GM23248 (cell line): ENCODE results near the gene SERPINE3. TPM values are rescaled to one million over a fixed set of nuclear protein-coding genes. Genes with fewer than 3 reads are reported as not detected.

Experiments
- DNase-seq: peaks from one replicate; pipeline ENCODE4 v3.0.0-alpha.2; 2015
- H2AFZ ChIP-seq: fragments of 200-600 bp; sonication (generic); 2 replicates; pipeline ENCODE4 v1.6.1; 2016; ENCODE audit warnings: antibody characterized with exemption
- H3F3A ChIP-seq: fragments of 200-600 bp; sonication (generic); 2 replicates; pipeline ENCODE4 v1.6.1; 2016; ENCODE audit warnings: mild to moderate bottlenecking, antibody characterized with exemption, mixed run types; ENCODE audit not compliant: insufficient read depth
- H3K27ac ChIP-seq: fragments of 200-600 bp; sonication (generic); 2 replicates; pipeline ENCODE4 v1.5.1; 2016; ENCODE audit warnings: mild to moderate bottlenecking
- H3K27me3 ChIP-seq: fragments of 200-600 bp; sonication (generic); replicated peaks from 2 replicates; pipeline ENCODE4 v1.6.1; 2016; ENCODE audit warnings: mild to moderate bottlenecking; ENCODE audit not compliant: insufficient read depth
- H3K36me3 ChIP-seq: fragments of 200-600 bp; sonication (generic); 2 replicates; pipeline ENCODE4 v1.6.1; 2016; ENCODE audit warnings: low read depth, mild to moderate bottlenecking
- H3K4me1 ChIP-seq: fragments of 200-600 bp; sonication (generic); 2 replicates; pipeline ENCODE4 v1.6.1; 2016; ENCODE audit warnings: mild to moderate bottlenecking; ENCODE audit not compliant: insufficient read depth
- H3K4me2 ChIP-seq: fragments of 200-600 bp; sonication (generic); one replicate; pipeline ENCODE4 v1.6.1; 2016; ENCODE audit warnings: mild to moderate bottlenecking; ENCODE audit not compliant: unreplicated experiment
- H3K4me3 ChIP-seq: fragments of 200-600 bp; sonication (generic); 2 replicates; pipeline ENCODE4 v1.5.1; 2016; ENCODE audit warnings: mild to moderate bottlenecking
- H3K79me2 ChIP-seq: fragments of 200-600 bp; sonication (generic); 2 replicates; pipeline ENCODE4 v1.6.1; 2016; ENCODE audit warnings: mild to moderate bottlenecking; ENCODE audit not compliant: insufficient read depth
- H3K9ac ChIP-seq: fragments of 200-600 bp; sonication (generic); 2 replicates; pipeline ENCODE4 v1.6.1; 2016; ENCODE audit warnings: mild to moderate bottlenecking
- H3K9me2 ChIP-seq: fragments of 200-600 bp; sonication (generic); 2 replicates; pipeline ENCODE4 v1.6.1; 2016; ENCODE audit warnings: mixed run types, mild to moderate bottlenecking, moderate library complexity; ENCODE audit not compliant: insufficient read depth
- H3K9me3 ChIP-seq: fragments of 200-600 bp; sonication (generic); one replicate; pipeline ENCODE4 v1.6.1; 2017; ENCODE audit warnings: low read depth
- H4K20me1 ChIP-seq: fragments of 200-600 bp; sonication (generic); 2 replicates; pipeline ENCODE4 v1.6.0; 2016; ENCODE audit not compliant: insufficient read depth
- EZH2 ChIP-seq: fragments of 200-600 bp; sonication (generic); IDR thresholded peaks from 2 replicates; pipeline ENCODE4 v1.6.1; 2018; ENCODE audit warnings: antibody characterized with exemption, mild to moderate bottlenecking; ENCODE audit not compliant: insufficient read depth, poor library complexity, severe bottlenecking
- EZH2phosphoT487 ChIP-seq: fragments of 200-600 bp; sonication (generic); IDR thresholded peaks from 2 replicates; pipeline ENCODE4 v1.6.1; 2018; ENCODE audit warnings: antibody characterized with exemption, moderate library complexity, mild to moderate bottlenecking, low read depth; ENCODE audit not compliant: insufficient read depth
- WGBS, 2 experiments: methylation state at CpG; one replicate each; pipeline ENCODE4 v1.1.6; 2015 to 2017; ENCODE audit warnings: low lambda C conversion rate in 2 of 2, low coverage in 1 of 2; ENCODE audit errors: missing lambda C conversion rate in 2 of 2; 5-methylcytosine and 5-hydroxymethylcytosine counted together
- in situ Hi-C: fragments of 300-500 bp; cut with MboI; formaldehyde crosslinking; loops from 2 replicates; pipeline ENCODE4 v1.15.0; 2020
- polyA plus RNA-seq: library from polyadenylated mRNA; unstranded; fragments of >200 nt; fragmentation: Nextera tagmentation; extraction: Ambion mirVana; gene quantifications from 2 replicates; pipeline ENCODE4 v1.2.1, GENCODE V29; 2016
- total RNA-seq: library from RNA; depleted of rRNA; stranded (reverse); fragments of >200 nt; shearing (Covaris generic); gene quantifications from 2 replicates; pipeline ENCODE4 v1.2.3, GENCODE V29; 2014; rRNA removed

Gene SERPINE3
- total RNA-seq = not detected in 2 replicates
- 0.21 TPM in 1 of 2 replicates, not detected in the other for polyA plus RNA-seq

DNA sequence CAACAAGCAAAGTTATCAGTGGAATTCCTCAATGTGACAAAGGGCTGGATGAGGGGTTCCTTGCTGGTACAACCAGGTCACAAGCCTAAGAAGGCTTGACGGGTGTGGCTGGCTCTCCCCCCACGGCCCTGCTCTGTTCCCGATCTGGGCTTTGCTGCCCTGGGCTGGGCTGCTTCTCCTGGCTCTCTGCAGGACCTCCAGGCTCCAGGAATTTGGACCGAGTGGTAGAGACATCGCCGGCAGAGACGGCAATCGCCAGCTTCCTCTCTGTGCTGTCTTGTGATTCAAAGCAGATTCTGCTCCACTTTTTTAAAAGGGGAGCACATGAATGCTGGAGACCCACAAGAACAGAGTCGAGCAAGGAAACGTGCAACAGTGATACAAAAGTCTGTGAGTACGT lies at the start of gene SERPINE3:
TSS of gene SERPINE3 (plus strand) at position 338 of the 400 bp plus-strand sequence. CDS start 1,401 bp downstream, outside the sequence.
- Histone ChIP-seq H3K4me2 (no peak within 1 kb of the TSS), H3K9me2 (no peaks in the 10 kb centered on the region), H3K27me3 (no peaks in the 10 kb centered on the region), H3K4me3 (no peak within 1 kb of the TSS), H3K36me3 (no peaks in the 10 kb centered on the region), H3K9me3 (no peaks in the 10 kb centered on the region), H3K9ac (no peak within 1 kb of the TSS), H2AFZ (no peak within 1 kb of the TSS), H3F3A (peaks cover 10% of the 10 kb centered on the region), H4K20me1 (no peaks in the 10 kb centered on the region), H3K79me2 (no peaks in the 10 kb centered on the region), H3K27ac (no peak within 1 kb of the TSS), H3K4me1 (peaks cover 23% of the 10 kb centered on the region)
- DNase-seq = no peak
- in situ Hi-C loops = no loop called here
- TF ChIP-seq EZH2phosphoT487 (no peak), EZH2 (no peak)
- WGBS, 2 experiments = 41 to 47% methylated on average over 11 of the region's 11 CpGs

DNA sequence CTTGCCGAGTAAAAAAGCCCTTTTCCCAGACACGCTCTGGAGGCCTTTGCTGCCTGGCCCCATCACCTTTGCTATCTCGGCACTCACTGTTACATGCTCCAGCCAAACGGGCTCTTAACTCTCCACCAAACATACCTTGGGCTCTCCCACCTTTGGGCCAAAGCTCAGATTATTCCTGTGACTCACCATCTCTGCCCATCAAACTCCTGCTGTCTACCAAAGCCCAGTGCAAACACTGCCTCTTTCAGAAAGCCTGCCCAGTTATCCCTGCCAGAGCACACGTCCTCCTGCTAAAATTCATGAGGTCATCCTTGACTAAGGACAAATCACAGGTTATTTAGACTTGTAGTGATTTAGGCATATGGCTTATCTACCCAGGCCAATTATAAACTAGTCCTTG lies 48.1 kb upstream of the SERPINE3 start:
- Histone ChIP-seq H4K20me1 (no peaks in the 10 kb centered on the region), H3K4me2 (no peak overlapping the region), H3K4me1 (peaks cover 9% of the 10 kb centered on the region), H3K9me2 (no peaks in the 10 kb centered on the region), H3K9ac (no peak overlapping the region), H2AFZ (no peak overlapping the region), H3K79me2 (no peaks in the 10 kb centered on the region), H3K9me3 (no peaks in the 10 kb centered on the region), H3K27me3 (peaks cover 6% of the 10 kb centered on the region; the same call in 1 of the 2 replicates), H3K4me3 (no peak overlapping the region), H3K27ac (no peak overlapping the region), H3F3A (no peaks in the 10 kb centered on the region), H3K36me3 (no peaks in the 10 kb centered on the region)
- TF ChIP-seq EZH2 (no peak), EZH2phosphoT487 (no peak)
- peak; percentile 39 for DNase-seq
- in situ Hi-C loops = no loop called here
- 65 to 69% methylated on average over 5 of the region's 5 CpGs for WGBS, 2 experiments

DNA sequence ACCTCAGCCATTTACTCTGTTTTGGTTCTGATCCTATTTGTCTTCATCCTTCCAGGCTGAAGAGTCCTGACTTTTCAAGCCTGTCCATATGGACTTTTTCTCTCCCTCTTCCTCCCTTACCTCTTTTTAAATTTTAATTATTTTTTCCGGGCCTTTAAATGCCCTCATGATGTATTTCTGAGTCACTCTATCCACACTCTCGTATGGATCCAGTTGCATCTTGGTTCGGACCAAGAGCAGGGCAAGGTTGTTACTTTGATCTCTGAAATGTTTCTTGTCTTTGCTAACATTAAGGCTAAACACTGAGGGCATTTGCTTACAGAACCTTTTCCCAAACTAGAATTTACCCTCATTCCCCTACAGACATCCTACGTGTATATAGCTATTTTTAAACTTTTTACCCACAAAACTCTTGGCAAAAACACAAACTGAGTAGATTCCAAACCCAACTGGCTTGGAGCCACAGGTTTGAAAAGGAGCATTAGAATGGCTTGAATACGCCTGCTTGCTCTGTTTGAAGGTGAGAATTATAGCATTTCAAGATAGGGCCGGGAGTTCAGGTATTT lies 47.4 kb upstream of the SERPINE3 start:
- TF ChIP-seq EZH2phosphoT487 (no peak), EZH2 (no peak)
- H3K4me1 ChIP-seq = peaks cover 9% of the 10 kb centered on the region
- in situ Hi-C loops = no loop called here
- no peaks in the 10 kb centered on the region for H3K9me2 ChIP-seq
- WGBS, 2 experiments = 59 to 65% methylated on average over 6 of the region's 6 CpGs
- DNase-seq = peak; percentile 15
- H3K27ac ChIP-seq = no peak overlapping the region
- no peaks in the 10 kb centered on the region for H3K9me3 ChIP-seq
- H2AFZ ChIP-seq = no peak overlapping the region
- no peak overlapping the region for H3K4me3 ChIP-seq
- no peaks in the 10 kb centered on the region for H3F3A ChIP-seq
- H3K27me3 ChIP-seq = peaks cover 8% of the 10 kb centered on the region; the same call in 1 of the 2 replicates
- H3K79me2 ChIP-seq = no peaks in the 10 kb centered on the region
- H3K4me2 ChIP-seq = no peak overlapping the region
- no peaks in the 10 kb centered on the region for H3K36me3 ChIP-seq
- no peak overlapping the region for H3K9ac ChIP-seq
- no peaks in the 10 kb centered on the region for H4K20me1 ChIP-seq

DNA sequence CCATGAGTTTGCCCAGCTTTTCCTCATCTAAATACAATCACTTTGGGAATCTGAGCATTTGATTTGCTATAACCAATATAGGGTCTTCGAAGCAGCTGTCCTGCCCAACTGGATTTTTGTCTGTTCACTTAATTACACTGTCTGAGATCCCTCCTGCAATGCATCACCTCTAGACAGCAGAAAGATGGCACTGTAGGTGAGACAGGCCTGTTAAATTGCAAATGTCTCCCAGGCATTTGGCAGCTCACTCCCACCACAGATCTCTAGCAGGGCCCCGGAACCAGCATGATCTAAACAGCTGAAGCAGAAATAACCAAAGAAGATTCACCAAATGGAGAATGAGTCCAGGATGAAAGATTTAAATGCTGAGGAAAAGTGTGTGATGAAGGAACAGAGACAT lies 41.9 kb upstream of the SERPINE3 start:
- 67 to 72% methylated on average over 2 of the region's 2 CpGs for WGBS, 2 experiments
- in situ Hi-C loops = no loop called here
- Histone ChIP-seq H3K36me3 (no peaks in the 10 kb centered on the region), H2AFZ (no peak overlapping the region), H3K79me2 (no peaks in the 10 kb centered on the region), H3K9me2 (no peaks in the 10 kb centered on the region), H3K9ac (no peak overlapping the region), H3K27me3 (0 out of 2 replicates have a peak, but pooled peaks cover 3% of the 10 kb centered on the region), H3K9me3 (no peaks in the 10 kb centered on the region), H3F3A (no peaks in the 10 kb centered on the region), H3K4me2 (no peak overlapping the region), H4K20me1 (no peaks in the 10 kb centered on the region), H3K27ac (no peak overlapping the region), H3K4me1 (no peaks in the 10 kb centered on the region), H3K4me3 (no peak overlapping the region)
- TF ChIP-seq EZH2 (no peak), EZH2phosphoT487 (no peak)
- DNase-seq = no peak

DNA sequence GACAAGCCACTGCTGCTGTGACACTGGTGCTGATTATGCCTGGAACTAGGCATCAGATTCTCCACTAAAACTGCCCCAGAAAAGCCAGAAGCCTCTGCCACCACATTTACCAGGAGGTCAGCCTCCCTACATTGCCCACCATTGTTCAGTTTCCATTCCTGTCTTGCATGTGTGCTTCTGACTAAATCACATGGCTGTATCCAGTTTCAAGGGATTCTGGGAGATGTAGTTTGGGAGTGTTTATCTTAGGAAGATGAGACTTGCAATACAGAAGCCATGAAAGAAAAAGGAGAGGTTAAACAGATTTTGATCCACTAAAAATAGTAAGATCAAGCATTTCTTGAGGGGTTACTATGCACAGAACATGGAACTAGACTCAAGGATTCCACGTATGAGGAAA lies 40.7 kb upstream of the SERPINE3 start:
- H2AFZ ChIP-seq = no peak overlapping the region
- in situ Hi-C loops = no loop called here
- DNase-seq = peak; percentile 10

More for the DNA sequence above, 40.7 kb upstream of the SERPINE3 start:
- Histone ChIP-seq H3F3A (no peaks in the 10 kb centered on the region), H3K9me2 (no peaks in the 10 kb centered on the region), H3K27ac (no peak overlapping the region), H3K4me1 (no peaks in the 10 kb centered on the region), H3K79me2 (no peaks in the 10 kb centered on the region), H3K36me3 (no peaks in the 10 kb centered on the region), H3K9ac (no peak overlapping the region), H3K4me3 (no peak overlapping the region), H3K4me2 (no peak overlapping the region), H3K9me3 (no peaks in the 10 kb centered on the region), H4K20me1 (no peaks in the 10 kb centered on the region), H3K27me3 (0 out of 2 replicates have a peak, but pooled peaks cover 3% of the 10 kb centered on the region)
- WGBS, 2 experiments = 43 to 54% methylated on average over 1 of the region's 1 CpG
- TF ChIP-seq EZH2 (no peak), EZH2phosphoT487 (no peak)
